Thyroid gland (tissue), 4 donors: ENCODE data around the gene SAFB. TPM values are rescaled to one million over a fixed set of nuclear protein-coding genes. Genes with fewer than 3 reads are reported as not detected.
A peak's percentile ranks its signal among the peaks of the same experiment; 100 is the strongest.

Source experiments
- DNase-seq, 2 donors: peaks; one replicate each; pipeline ENCODE4 v3.0.0-alpha.2; 2019
- H3K27ac ChIP-seq, 3 donors: fragments of 200-600 bp; sonication (generic); 1 replicate in 2 of 3; 2 replicates in 1 of 3; pipeline ENCODE4 v1.5.1; 2016 to 2019; ENCODE audit warnings: mild to moderate bottlenecking in 1 of 3, moderate library complexity in 1 of 3
- H3K27me3 ChIP-seq: fragments of 200-600 bp; sonication (generic); one replicate; pipeline ENCODE4 v1.5.1; 2019
- H3K36me3 ChIP-seq, 2 donors: fragments of 200-600 bp; sonication (generic); one replicate each; pipeline ENCODE4 v1.5.1; 2016 to 2019
- H3K4me1 ChIP-seq, 2 donors: fragments of 200-600 bp; sonication (generic); one replicate each; pipeline ENCODE4 v1.5.1; 2017 to 2019
- H3K4me3 ChIP-seq, 3 donors: fragments of 200-600 bp; sonication (generic); replicated peaks in 1 of 3; 1 replicate in 2 of 3; 2 replicates in 1 of 3; pipeline ENCODE4 v1.5.1; 2016; ENCODE audit warnings: mild to moderate bottlenecking in 1 of 3
- H3K9me3 ChIP-seq: fragments of 200-600 bp; sonication (generic); one replicate; pipeline ENCODE4 v1.5.1; 2017
- CTCF ChIP-seq, 6 experiments: fragments of 200-600 bp in 3 of 6; fragments of 450-650 bp in 3 of 6; sonication (generic) in 3 of 6; IDR thresholded peaks; one replicate each; pipeline ENCODE4 v1.5.1; 2016 to 2019; ENCODE audit warnings: antibody characterized with exemption in 6 of 6, mild to moderate bottlenecking in 2 of 6, inconsistent platforms in 1 of 6, moderate library complexity in 1 of 6
- POLR2A ChIP-seq, 2 donors: fragments of 450-650 bp; IDR thresholded peaks; one replicate each; pipeline ENCODE4 v1.6.1; 2017; ENCODE audit warnings: antibody characterized with exemption in 2 of 2, mild to moderate bottlenecking in 2 of 2, moderate library complexity in 1 of 2
- WGBS, 2 donors: methylation state at CpG; one replicate each; pipeline ENCODE4 v1.1.5; 2017; 5-methylcytosine and 5-hydroxymethylcytosine counted together
- intact Hi-C: fragments of 100-400 bp; cut with DNase I; formaldehyde crosslinking; loops from one replicate; pipeline ENCODE4 v1.15.1; 2023
- total RNA-seq, 4 donors: library from RNA; depleted of rRNA; stranded (reverse); fragments of >200 nt; gene quantifications; one replicate each; pipeline ENCODE4 v1.2.3, GENCODE V29; 2016

The SAFB gene
- total RNA-seq, 4 donors from 2014 or later, result 70.1 to 129 (median 86.7) TPM

DNA sequence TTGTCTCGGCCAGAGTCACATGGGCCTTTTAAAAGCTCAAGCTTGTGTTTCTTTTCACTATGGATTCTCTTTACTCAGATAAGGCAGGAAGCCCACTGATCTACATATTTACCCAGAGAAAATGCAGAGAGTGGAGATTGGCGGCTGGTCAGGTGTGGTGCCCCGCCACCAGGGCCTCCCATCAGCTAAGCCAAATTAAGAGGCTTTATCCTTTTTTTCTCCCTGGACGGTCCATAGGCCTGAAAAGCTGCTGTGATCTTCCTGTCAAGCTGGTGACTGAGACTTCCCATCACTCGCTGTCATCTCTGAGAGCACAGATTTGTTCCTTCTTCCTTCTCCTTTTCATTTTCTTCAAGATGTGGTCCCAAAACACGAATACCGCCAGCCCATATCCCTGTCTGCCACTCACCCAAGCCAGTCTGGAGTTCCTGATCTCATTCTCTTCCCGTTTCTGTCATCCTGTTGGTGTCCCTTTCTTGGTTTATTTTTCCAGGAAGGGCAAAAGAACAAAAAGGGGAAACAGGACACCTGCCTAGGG lies 1.9 kb downstream of the SAFB start:
- no peak for TF ChIP-seq CTCF (IDR thresholded peaks at IDR 0.05)
- TF ChIP-seq POLR2A (IDR thresholded peaks at IDR 0.05), result no peak
- Histone ChIP-seq H3K27ac (peak overlapping the region in 2 of 3 donors; percentile 87 to 95), H3K4me3 (peak overlapping the region in 2 of 3 donors; percentile 89 to 99), H3K27me3 (no peaks in the 10 kb centered on the region), H3K9me3 (no peaks in the 10 kb centered on the region), H3K36me3 (peaks cover 29 to 31% of the 10 kb centered on the region in 2 donors), H3K4me1 (peaks cover 34 to 63% of the 10 kb centered on the region in 2 donors)
- DNase-seq, result no peak
- intact Hi-C loops, result loop anchor here (10.0 kb wide), 1 partner anchor 70 kb away; the partner anchor contains the start of gene RPL36
- WGBS, 2 donors, result 31 to 34% methylated on average over 8 of the region's 8 CpGs

GRCh38 chr19:5625641-5626040 lies 2.8 kb downstream of the SAFB start:
- intact Hi-C loops, result loop anchor here (10.0 kb wide), 1 partner anchor 69 kb away; the partner anchor contains the start of gene RPL36
- no peak overlapping the region for H3K27ac ChIP-seq
- 76 to 85% methylated on average over 12 of the region's 12 CpGs for WGBS, 2 donors
- TF ChIP-seq POLR2A (IDR thresholded peaks at IDR 0.05), result no peak
- TF ChIP-seq CTCF (IDR thresholded peaks at IDR 0.05), result no peak
- H3K27me3 ChIP-seq, result no peaks in the 10 kb centered on the region
- H3K36me3 ChIP-seq, result peaks cover 23 to 28% of the 10 kb centered on the region in 2 donors
- no peak for DNase-seq
- H3K9me3 ChIP-seq, result no peaks in the 10 kb centered on the region
- peaks cover 27 to 55% of the 10 kb centered on the region in 2 donors for H3K4me1 ChIP-seq
- H3K4me3 ChIP-seq, result no peak overlapping the region

- no peaks in the 10 kb centered on the region for H3K27me3 ChIP-seq
- H3K4me1 ChIP-seq, result peaks cover 27 to 54% of the 10 kb centered on the region in 2 donors
- peaks cover 23 to 28% of the 10 kb centered on the region in 2 donors for H3K36me3 ChIP-seq
- no peaks in the 10 kb centered on the region for H3K9me3 ChIP-seq
- WGBS, 2 donors, result 75 to 77% methylated on average over 6 of the region's 6 CpGs
- no peak overlapping the region for H3K4me3 ChIP-seq
- no peak for DNase-seq
- intact Hi-C loops, result loop anchor here (10.0 kb wide), 1 partner anchor 67 kb away; the partner anchor contains the start of gene RPL36
- no peak overlapping the region for H3K27ac ChIP-seq
- TF ChIP-seq POLR2A (IDR thresholded peaks at IDR 0.05) (no peak), CTCF (IDR thresholded peaks at IDR 0.05) (no peak)
Measured at GRCh38 chr19:5627395-5627904, 4.6 kb downstream of the SAFB start.

DNA sequence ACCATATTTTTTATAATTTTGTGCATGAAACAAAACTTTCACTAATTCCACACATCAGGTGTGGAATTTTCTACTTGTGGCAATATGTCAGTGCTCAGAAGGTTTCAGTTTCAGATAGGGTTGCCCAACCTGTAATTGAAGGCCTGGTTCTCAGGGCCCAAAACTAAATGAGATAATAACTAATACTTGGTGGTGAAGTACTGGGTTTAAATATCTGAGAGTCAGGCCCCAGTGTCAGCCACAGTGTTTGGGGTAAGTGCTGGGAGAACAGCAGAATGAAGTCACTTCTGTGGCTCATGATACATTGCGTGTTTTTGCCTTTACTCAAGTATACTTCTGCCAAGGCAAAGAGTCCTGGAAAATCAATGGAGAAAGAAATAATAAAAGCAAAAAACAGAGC lies 5.6 kb downstream of the SAFB start:
- no peak overlapping the region for H3K27ac ChIP-seq
- H3K36me3 ChIP-seq, result peaks cover 23 to 28% of the 10 kb centered on the region in 2 donors
- no peak for DNase-seq
- H3K27me3 ChIP-seq, result no peaks in the 10 kb centered on the region
- intact Hi-C loops, result loop anchor here (10.0 kb wide), 1 partner anchor 66 kb away; the partner anchor contains the start of gene RPL36
- no peaks in the 10 kb centered on the region for H3K9me3 ChIP-seq
- TF ChIP-seq CTCF (IDR thresholded peaks at IDR 0.05) (no peak), POLR2A (IDR thresholded peaks at IDR 0.05) (no peak)
- H3K4me3 ChIP-seq, result no peak overlapping the region
- H3K4me1 ChIP-seq, result peaks cover 27 to 62% of the 10 kb centered on the region in 2 donors
- 85 to 86% methylated on average over 1 of the region's 1 CpG for WGBS, 2 donors

DNA sequence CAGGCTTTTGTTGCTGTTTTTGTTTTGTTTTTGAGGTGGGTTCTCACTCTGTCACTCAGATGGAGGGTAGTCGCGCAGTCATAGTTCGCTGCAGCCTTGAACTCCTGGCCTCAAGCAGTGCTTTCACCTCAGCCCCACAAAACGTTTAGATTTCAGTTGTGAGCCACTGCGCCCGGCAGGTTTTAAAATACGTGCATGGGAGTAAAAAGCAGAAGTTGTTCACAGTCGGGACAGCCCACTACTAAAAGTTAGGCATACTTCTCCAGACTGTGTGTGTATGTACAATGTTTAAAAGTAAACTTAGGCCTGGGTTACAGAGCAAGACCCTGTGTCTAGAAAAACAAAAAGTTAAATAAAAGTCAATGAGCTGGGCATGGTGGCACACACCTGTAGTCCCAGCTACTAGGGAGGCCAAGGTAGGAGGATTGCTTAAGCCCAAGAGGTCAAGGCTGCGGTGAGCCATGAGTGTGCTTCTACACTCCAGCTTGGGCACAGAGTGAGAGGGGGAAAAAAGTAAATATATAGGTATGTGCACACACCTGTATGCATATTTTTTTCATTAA lies 6.1 kb downstream of the SAFB start:
- H3K36me3 ChIP-seq, result peaks cover 23 to 28% of the 10 kb centered on the region in 2 donors

More for the DNA sequence above, 6.1 kb downstream of the SAFB start:
- TF ChIP-seq POLR2A (IDR thresholded peaks at IDR 0.05), result no peak
- TF ChIP-seq CTCF (IDR thresholded peaks at IDR 0.05), result no peak
- Histone ChIP-seq H3K27me3 (no peaks in the 10 kb centered on the region), H3K9me3 (no peaks in the 10 kb centered on the region), H3K27ac (no peak overlapping the region), H3K4me3 (no peak overlapping the region), H3K4me1 (peaks cover 27 to 62% of the 10 kb centered on the region in 2 donors)
- intact Hi-C loops, result loop anchor here (10.0 kb wide), 1 partner anchor 66 kb away; the partner anchor contains the start of gene RPL36
- DNase-seq, result no peak
- 86 to 88% methylated on average over 9 of the region's 9 CpGs for WGBS, 2 donors
